H9 (cell line): ENCODE measurements around the gene KCNK10. TPM values are rescaled to one million over a fixed set of nuclear protein-coding genes. Genes with fewer than 3 reads are reported as not detected.

Experiments used
- DNase-seq: peaks from one replicate; pipeline ENCODE4 v3.0.0-alpha.2; 2017
- H2AFZ ChIP-seq: one replicate; pipeline ENCODE4 v1.6.1; 2013; ENCODE audit warnings: mild to moderate bottlenecking, low read length, control low read depth, moderate library complexity
- H2AK5ac ChIP-seq: 2 replicates; pipeline ENCODE4 v1.6.1; 2013; ENCODE audit warnings: low read length, control low read depth, mixed read lengths; ENCODE audit not compliant: insufficient read length
- H2BK120ac ChIP-seq: one replicate; pipeline ENCODE4 v1.6.1; 2013; ENCODE audit warnings: low read depth, mild to moderate bottlenecking, low read length, control low read depth, inconsistent platforms; ENCODE audit not compliant: poor library complexity, severe bottlenecking
- H2BK12ac ChIP-seq: 2 replicates; pipeline ENCODE4 v1.6.1; 2013; ENCODE audit warnings: low read length, control low read depth, mixed read lengths, low read depth; ENCODE audit not compliant: insufficient read length
- H2BK15ac ChIP-seq: 2 replicates; pipeline ENCODE4 v1.6.1; 2013; ENCODE audit warnings: low read depth, low read length, control low read depth
- H2BK20ac ChIP-seq: one replicate; pipeline ENCODE4 v1.6.1; 2013; ENCODE audit warnings: low read depth, mild to moderate bottlenecking, low read length, control low read depth, inconsistent platforms; ENCODE audit not compliant: poor library complexity, severe bottlenecking
- H2BK5ac ChIP-seq: 2 replicates; pipeline ENCODE4 v1.6.1; 2013; ENCODE audit warnings: low read length, control low read depth, mixed read lengths; ENCODE audit not compliant: insufficient read length
- H3K14ac ChIP-seq: 2 replicates; pipeline ENCODE4 v1.6.1; 2013; ENCODE audit warnings: low read length, control low read depth; ENCODE audit not compliant: insufficient read depth
- H3K18ac ChIP-seq: 2 replicates; pipeline ENCODE4 v1.6.1; 2013; ENCODE audit warnings: low read depth, mild to moderate bottlenecking, mixed read lengths, low read length, control low read depth; ENCODE audit not compliant: insufficient read length
- H3K23ac ChIP-seq: 2 replicates; pipeline ENCODE4 v1.6.1; 2013; ENCODE audit warnings: low read length, control low read depth, mixed read lengths, low read depth; ENCODE audit not compliant: insufficient read length
- H3K23me2 ChIP-seq: 2 replicates; pipeline ENCODE4 v1.6.1; 2013; ENCODE audit warnings: low read depth, mild to moderate bottlenecking, mixed read lengths, low read length, control low read depth; ENCODE audit not compliant: insufficient read length, poor library complexity, severe bottlenecking
- H3K27ac ChIP-seq: 2 replicates; pipeline ENCODE4 v1.5.1; 2013; ENCODE audit warnings: low read length, control low read depth, mixed read lengths, low read depth; ENCODE audit not compliant: insufficient read length
- H3K27me3 ChIP-seq: 2 replicates; pipeline ENCODE4 v1.6.1; 2013; ENCODE audit warnings: low read length, control low read depth, inconsistent platforms; ENCODE audit not compliant: insufficient read depth
- H3K4ac ChIP-seq: 2 replicates; pipeline ENCODE4 v1.6.1; 2013; ENCODE audit warnings: low read depth, mild to moderate bottlenecking, control low read depth, inconsistent platforms, low read length, moderate library complexity
- H3K4me1 ChIP-seq: 2 replicates; pipeline ENCODE4 v1.6.1; 2013; ENCODE audit warnings: low read length, control low read depth, inconsistent platforms; ENCODE audit not compliant: insufficient read depth
- H3K4me2 ChIP-seq: 2 replicates; pipeline ENCODE4 v1.6.1; 2013; ENCODE audit warnings: low read length, control low read depth, mixed read lengths; ENCODE audit not compliant: insufficient read length, insufficient read depth
- H3K56ac ChIP-seq: 2 replicates; pipeline ENCODE4 v1.6.1; 2013; ENCODE audit warnings: low read depth, mild to moderate bottlenecking, mixed read lengths, low read length, control low read depth; ENCODE audit not compliant: insufficient read length
- H3K79me1 ChIP-seq: 2 replicates; pipeline ENCODE4 v1.6.1; 2013; ENCODE audit warnings: low read depth, mild to moderate bottlenecking, moderate library complexity, low read length, control low read depth, inconsistent platforms; ENCODE audit not compliant: insufficient read depth, poor library complexity, severe bottlenecking
- H3K79me2 ChIP-seq: 2 replicates; pipeline ENCODE4 v1.6.1; 2013; ENCODE audit warnings: low read length, control low read depth, inconsistent platforms; ENCODE audit not compliant: insufficient read depth
- H3K9ac ChIP-seq: 2 replicates; pipeline ENCODE4 v1.6.1; 2013; ENCODE audit warnings: low read length, control low read depth, mixed read lengths; ENCODE audit not compliant: insufficient read length; ENCODE audit errors: extremely low read depth
- H3K9me3 ChIP-seq: one replicate; pipeline ENCODE4 v1.6.1; 2013; ENCODE audit warnings: low read depth, low read length, inconsistent platforms; ENCODE audit not compliant: control insufficient read depth
- H3T11ph ChIP-seq: one replicate; pipeline ENCODE4 v1.6.1; 2013; ENCODE audit warnings: mild to moderate bottlenecking, low read length, control low read depth, inconsistent platforms
- H4K20me1 ChIP-seq: one replicate; pipeline ENCODE4 v1.6.1; 2013; ENCODE audit not compliant: control insufficient read depth, insufficient read length, insufficient read depth
- H4K5ac ChIP-seq: 2 replicates; pipeline ENCODE4 v1.6.1; 2013; ENCODE audit warnings: low read depth, mild to moderate bottlenecking, mixed read lengths, low read length, control low read depth; ENCODE audit not compliant: insufficient read length
- H4K8ac ChIP-seq: replicated peaks from 2 replicates; pipeline ENCODE4 v1.6.1; 2013; ENCODE audit warnings: low read length, control low read depth, mixed read lengths, low read depth; ENCODE audit not compliant: insufficient read length
- H4K91ac ChIP-seq: 2 replicates; pipeline ENCODE4 v1.6.1; 2013; ENCODE audit warnings: low read depth, mild to moderate bottlenecking, moderate library complexity, mixed read lengths, low read length, control low read depth; ENCODE audit not compliant: insufficient read length
- H3K27ac Mint-ChIP-seq, 3 experiments: 2 replicates in 2 of 3; 3 replicates in 1 of 3; pipeline ENCODE4 v1.8.0; 2020 to 2021; ENCODE audit warnings: mixed read lengths in 3 of 3, mild to moderate bottlenecking in 1 of 3, moderate library complexity in 1 of 3
- H3K27me3 Mint-ChIP-seq: 2 replicates; pipeline ENCODE4 v1.8.0; 2021; ENCODE audit warnings: low read depth, mild to moderate bottlenecking, moderate library complexity, mixed read lengths
- H3K36me3 Mint-ChIP-seq, 3 experiments: 2 replicates in 2 of 3; 3 replicates in 1 of 3; pipeline ENCODE4 v1.8.0; 2020 to 2021; ENCODE audit warnings: low read depth in 3 of 3, mixed read lengths in 3 of 3; ENCODE audit not compliant: insufficient read depth in 1 of 3
- H3K4me1 Mint-ChIP-seq, 2 experiments: 2 replicates each; pipeline ENCODE4 v1.8.0; 2020; ENCODE audit warnings: mixed read lengths in 2 of 2
- H3K4me3 Mint-ChIP-seq, 2 experiments: 2 replicates in 1 of 2; 3 replicates in 1 of 2; pipeline ENCODE4 v1.8.0; 2020 to 2021; ENCODE audit warnings: mild to moderate bottlenecking in 2 of 2, mixed read lengths in 2 of 2, moderate library complexity in 1 of 2
- H3K9me3 Mint-ChIP-seq, 2 experiments: 2 replicates in 1 of 2; 3 replicates in 1 of 2; pipeline ENCODE4 v1.8.0; 2020; ENCODE audit warnings: mild to moderate bottlenecking in 2 of 2, mixed read lengths in 2 of 2, moderate library complexity in 1 of 2
- CTCF ChIP-seq: fragments of 200-600 bp; sonication (generic); conservative IDR thresholded peaks from 3 replicates; pipeline ENCODE4 v1.8.0; 2021; ENCODE audit warnings: antibody characterized with exemption, mild to moderate bottlenecking
- WGBS: extraction: QIAGEN DNeasy Blood & Tissue Kit; methylation state at CpG from one replicate; pipeline ENCODE4 v1.1.7; 2013; ENCODE audit warnings: missing lambda C conversion rate, low lambda C conversion rate, mixed read lengths; ENCODE audit not compliant: insufficient read length; ENCODE audit errors: extremely low coverage; 5-methylcytosine and 5-hydroxymethylcytosine counted together
- total RNA-seq: library from RNA; stranded (reverse); gene quantifications from 2 replicates; pipeline ENCODE4 v1.2.1, GENCODE V29; 2021

The KCNK10 gene
- total RNA-seq, 1 experiment from 2014 or later: 0.33 TPM

- no CpG with 5 or more reads among the region's 3 CpGs for WGBS
- Histone ChIP-seq H4K5ac (no peak overlapping the region), H3K9me3 (no peaks in the 10 kb centered on the region), H3K18ac (no peak overlapping the region), H2BK15ac (no peak overlapping the region), H3T11ph (no peak overlapping the region), H4K20me1 (no peaks in the 10 kb centered on the region), H2BK5ac (no peak overlapping the region), H3K79me2 (no peaks in the 10 kb centered on the region), H2AFZ (no peak overlapping the region), H2BK120ac (no peak overlapping the region), H3K4me2 (no peak overlapping the region), H3K23ac (no peak overlapping the region), H3K14ac (0 out of 2 replicates have a peak overlapping the region, but pooled peaks have one; percentile 31), H3K27me3 (no peaks in the 10 kb centered on the region), H3K9ac (no peak overlapping the region), H3K27ac (no peak overlapping the region), H2BK20ac (no peak overlapping the region), H2BK12ac (no peak overlapping the region), H3K79me1 (no peaks in the 10 kb centered on the region), H2AK5ac (no peak overlapping the region), H3K4ac (no peak overlapping the region), H4K8ac (no peak overlapping the region), H3K4me1 (no peaks in the 10 kb centered on the region; the same call in 1 of the 2 replicates), H3K56ac (no peak overlapping the region), H4K91ac (no peak overlapping the region), H3K23me2 (no peaks in the 10 kb centered on the region)
- DNase-seq: no peak
- Mint-ChIP-seq H3K9me3 (0 out of 5 replicates have a peak, but pooled peaks cover 0 to 2% of the 10 kb centered on the region in 2 experiments), H3K4me3 (no peak overlapping the region), H3K27me3 (peaks cover 4% of the 10 kb centered on the region), H3K4me1 (peaks cover 0 to 7% of the 10 kb centered on the region in 2 experiments; a peak in 3 of 4 replicates), H3K27ac (no peak overlapping the region), H3K36me3 (no peaks in the 10 kb centered on the region; a peak in 1 of 7 replicates)
- no peak for TF ChIP-seq CTCF
These were observed 156.5 kb downstream of the KCNK10 start for GRCh38 chr14:88166616-88167015.
